GM18498 (cell line): ENCODE results near the gene NGEF.
"Not testable (repeated sequence)": the region's sequence is repeated elsewhere in the genome, so short reads cannot be mapped to it uniquely, and the experiment has no call there.

ENCODE experiments used
- ATAC-seq: cut with Tn5 transposase; IDR thresholded peaks from one replicate; pipeline ENCODE4 v1.9.1; 2021; ENCODE audit warnings: mild to moderate bottlenecking, moderate library complexity; ENCODE audit not compliant: unreplicated experiment

The NGEF gene

DNA sequence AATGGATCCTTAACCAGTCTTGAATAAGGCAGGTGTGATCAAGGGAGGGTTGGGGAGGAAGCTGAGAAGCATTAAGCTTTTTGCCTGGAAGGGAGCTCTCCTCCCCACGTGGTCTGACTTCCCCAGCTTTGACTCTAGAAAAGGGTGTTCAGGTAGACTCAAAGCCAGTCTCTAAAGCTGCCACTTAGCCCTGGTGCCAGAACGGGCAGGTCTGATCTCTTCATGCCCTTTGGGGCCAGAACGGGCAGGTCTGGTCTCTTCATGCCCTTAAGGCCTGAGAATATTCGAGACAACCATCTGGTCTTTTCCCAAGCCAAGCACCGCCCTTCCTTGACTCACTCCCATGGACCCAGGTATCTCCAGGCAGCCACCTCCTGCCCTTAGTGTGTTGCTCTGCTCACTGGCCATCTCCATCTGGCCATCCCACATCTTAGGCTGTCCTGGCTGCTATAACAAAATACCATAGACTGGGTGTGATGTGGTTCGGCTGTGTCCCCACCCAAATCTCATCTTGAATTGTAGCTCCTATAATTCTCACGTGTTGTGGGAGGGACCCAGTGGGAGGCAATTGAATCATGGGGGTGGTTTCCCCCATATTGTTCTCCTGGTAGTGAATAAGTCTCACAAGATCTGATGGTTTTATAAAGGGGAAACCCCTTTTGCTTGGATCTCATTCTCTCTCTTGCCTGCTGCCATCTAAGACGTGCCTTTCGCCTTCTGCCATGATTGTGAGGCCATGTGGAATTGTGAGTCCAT, 83.6 kb downstream of the NGEF start:
- no peak for ATAC-seq

DNA sequence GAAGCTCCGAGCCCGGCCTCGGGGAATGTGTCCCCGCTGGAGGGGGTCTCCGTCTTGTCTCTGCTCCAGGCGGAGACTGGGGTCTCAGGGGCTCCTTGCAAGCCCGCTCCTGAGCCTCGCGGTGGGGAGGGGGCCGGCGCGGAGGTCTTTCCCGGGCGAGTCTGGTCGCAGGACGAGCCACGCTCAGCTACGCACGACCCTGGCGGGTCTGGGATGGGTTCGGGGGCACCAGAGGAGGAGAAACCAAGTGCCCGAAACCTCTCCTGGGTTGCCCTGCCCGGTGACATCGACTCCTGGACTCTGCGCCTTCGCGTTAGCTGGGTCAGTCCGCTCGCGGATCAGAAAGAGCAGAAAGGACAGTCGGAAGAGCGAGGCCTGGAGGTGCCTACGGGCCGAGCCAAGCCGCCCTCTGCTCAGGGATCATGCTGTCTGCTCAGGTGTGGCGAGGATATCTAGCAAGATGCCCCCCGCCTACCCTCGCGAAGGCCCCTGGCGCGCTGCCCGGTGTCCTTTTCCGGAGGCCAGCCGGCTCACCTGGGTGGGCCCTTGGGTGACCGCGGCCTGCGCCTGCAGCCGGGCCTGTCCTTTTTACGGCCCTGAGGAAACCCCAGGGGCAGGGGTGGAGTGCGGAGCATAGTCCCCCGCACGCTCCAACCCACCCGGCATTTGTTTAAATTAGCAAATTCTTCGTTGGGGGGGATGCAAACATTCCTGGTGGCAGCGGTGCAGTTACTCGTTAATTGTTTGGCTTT, 84.3 kb downstream of the NGEF start:
- ATAC-seq, result no peak

DNA sequence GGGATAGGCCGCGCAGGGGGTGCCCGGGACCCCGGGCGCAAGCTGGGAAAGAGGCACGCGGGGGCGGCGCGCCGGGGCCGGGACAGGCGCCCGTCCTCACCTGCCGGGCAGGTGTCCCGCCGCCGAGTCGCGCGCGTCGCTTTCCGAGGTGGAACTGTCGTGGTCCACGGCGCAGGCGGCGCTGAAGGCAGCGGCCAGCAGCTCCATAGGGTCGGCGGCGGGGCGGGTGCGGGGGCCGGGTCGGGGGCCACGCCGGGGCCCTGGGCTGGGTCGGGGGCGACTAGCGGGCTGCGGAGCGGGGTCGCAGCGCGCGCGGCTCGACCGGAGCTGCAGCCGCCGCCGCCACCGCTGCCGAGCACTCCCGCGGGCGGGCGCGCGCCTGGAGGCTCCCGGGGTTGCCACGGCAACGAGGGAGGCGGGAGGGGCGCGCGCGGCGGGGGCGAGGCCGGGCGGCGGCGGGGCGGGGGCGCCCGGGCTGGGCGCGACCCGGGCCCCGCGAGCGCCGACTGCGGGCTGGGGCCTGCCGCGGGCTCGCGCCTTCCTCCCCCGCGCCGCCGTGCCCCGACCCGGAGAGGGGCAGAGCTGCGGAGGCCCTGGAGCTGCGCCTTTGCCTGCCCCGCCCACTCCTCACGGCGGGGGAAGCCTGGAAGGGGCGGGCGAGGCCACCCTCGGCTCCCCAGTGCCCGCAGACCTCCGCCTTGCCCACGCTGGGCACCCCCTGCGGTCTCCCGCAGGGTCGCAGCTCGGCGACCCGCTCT, 85.1 kb downstream of the NGEF start:
- no peak for ATAC-seq

DNA sequence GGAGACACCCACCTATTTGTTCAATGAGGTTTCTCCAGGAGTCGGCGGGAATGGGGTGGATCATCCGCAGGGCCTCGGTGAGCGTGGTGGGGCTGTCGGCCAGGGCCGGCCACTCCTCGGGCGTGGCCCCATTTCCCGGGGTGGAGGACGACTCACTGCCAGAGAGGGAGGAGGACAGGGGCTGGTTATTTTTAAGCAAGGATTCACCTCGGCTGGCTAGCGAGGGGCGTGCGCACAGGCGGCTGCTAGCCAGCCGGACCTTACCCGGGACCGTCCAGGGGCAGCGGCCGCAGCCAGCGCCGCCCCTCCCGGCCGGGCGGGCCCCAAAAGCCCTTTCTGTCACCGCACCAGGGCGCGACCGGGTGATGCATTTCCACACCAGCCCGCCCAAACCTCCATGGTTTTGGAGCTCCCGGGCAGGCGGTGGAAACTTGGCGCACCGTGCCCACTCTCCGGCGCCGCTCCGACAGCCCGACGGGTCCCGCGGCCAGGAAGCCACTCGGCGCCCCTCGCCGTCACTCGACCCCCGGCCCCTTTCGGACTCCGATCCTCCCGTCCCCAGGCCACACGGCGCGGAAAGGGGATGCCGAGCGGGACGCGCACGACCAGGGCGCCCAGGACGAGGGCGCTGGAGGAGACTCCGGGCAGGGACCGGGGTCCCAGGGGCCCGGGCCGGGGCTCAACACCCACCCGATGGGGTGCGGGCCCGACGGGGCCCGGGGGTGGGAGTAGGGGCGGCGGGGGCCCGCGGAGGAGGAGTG, 85.8 kb downstream of the NGEF start:
- no peak for ATAC-seq

DNA sequence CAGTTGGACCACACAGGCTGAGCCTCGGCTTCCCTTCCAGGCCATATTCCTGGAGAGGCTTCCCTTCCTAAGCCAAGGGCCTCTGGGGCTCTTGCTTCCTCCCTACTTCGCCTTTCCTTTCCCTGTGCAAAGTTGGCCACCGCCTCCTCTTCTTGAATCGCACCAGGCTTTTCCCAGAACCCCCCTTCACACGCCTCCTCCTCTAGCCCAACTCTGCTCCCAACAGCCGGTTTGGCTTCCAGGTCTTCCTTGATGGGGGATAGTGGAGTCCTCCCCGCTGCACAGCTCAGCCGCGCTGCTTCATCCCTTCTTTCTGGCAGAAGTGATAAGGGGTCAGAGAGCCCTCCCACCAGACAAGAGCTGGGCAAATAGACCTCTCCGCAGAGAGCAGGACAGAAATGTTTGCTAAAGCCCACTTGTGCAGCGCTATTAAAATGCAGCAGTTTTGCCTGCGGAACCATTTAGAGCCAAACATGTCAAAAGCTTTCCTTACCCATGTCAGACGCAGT, 86.6 kb downstream of the NGEF start:
- no peak for ATAC-seq

DNA sequence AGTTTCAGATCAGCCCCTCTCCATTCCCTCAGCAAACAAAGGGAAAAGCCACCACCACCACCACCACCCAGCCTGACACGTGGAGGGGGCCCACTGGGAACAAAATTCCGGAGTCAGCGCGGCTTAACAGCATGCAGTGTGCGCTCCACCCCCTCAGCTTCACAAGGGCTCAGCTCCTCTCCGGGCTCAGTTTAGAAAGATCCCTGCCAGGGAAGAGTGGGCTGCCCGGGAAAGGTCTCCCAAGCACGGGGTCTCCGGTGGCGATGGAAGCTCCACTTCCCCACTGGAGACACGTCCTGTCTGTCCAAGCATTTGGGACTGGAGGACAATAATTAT, 87.3 kb downstream of the NGEF start:
- no peak for ATAC-seq

DNA sequence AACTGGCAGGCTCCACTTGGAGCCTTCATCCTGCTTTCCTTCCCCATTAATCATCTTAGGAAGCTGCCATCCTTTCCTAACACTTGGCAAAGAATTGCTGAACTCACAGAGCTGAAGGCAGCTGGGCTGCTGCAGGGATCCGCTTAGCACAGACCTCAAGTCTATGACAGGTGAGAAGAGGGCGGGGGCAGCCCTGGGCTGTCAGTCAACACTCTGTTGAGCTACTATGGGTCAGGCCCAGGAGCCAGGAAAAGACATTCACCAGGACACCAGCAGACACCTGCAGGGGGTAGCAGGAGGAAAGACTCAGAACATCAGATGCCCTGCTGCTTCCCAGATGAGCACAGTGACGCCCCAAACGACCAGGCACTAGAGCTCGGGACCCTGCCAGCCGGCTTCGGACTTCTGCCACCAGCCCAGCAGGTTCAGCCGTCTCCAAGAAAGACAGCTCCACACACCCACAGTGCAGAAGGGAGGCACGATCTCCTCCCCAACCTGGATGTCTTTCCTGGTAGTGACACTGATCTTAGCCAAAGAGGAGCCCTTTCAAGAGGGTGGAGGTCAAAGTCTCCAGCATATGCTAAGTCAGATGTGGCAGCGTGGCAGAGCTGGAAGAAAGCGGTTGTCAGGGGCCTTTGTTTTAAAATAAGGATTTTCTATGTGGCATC, 87.8 kb downstream of the NGEF start:
- no peak for ATAC-seq

DNA sequence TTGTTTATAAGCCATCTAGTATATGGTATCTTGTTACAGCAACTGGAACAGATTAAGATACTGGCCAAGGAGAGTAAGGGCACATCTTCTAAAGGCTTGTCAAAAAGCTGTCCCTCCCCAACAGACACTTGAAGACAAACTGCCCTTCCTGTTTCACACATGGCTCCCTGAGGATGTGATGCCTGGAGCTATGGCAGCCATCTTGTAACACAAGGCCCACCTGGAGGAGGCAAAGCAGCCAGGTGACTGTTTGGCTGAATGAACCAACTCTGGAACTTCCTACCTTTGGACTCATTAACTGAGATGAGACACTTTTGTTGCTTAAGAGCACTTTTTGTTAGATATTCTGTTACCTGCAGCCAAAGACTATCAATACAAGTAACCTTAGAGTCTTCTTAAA, 88.6 kb downstream of the NGEF start:
- ATAC-seq, result no peak

DNA sequence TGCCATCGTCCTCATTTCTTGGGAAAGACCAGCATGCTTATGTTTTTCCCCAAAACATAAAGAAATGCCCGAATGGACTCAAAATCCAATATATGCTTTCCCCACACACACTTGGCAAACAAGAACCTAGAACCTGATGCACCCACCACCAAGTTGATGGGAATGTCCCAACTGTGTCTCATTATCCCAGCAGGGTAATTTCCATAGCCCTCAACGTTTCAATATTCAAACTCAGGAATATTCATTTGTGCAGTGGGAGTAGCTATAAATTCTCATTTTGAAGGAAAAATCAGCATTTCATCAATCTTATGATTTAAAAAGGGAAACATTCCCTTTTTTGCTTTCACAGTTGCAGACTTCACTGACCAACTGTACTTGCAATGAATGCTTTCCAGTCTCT, 92.3 kb downstream of the NGEF start:
- no peak for ATAC-seq

DNA sequence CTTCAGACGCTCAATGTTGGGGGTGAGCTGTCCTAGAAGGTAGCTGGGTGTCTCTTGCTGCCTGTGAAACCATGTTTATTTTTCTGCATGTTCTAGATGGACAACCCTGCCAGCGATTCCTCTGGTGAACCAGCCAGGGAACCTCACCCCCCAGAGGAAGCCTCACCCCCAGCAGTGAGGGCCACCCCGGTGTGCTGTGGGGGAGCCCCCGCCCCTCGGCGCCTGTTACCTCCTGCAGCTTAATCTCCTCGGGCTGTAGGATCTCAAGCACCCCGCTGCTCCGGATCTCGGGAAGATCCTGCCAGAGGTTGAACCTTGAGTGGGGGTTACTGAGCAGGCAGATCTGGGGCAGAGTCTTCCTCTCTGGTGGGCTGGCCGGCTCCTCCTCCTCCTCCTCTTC, 93.0 kb downstream of the NGEF start:
- no peak for ATAC-seq

DNA sequence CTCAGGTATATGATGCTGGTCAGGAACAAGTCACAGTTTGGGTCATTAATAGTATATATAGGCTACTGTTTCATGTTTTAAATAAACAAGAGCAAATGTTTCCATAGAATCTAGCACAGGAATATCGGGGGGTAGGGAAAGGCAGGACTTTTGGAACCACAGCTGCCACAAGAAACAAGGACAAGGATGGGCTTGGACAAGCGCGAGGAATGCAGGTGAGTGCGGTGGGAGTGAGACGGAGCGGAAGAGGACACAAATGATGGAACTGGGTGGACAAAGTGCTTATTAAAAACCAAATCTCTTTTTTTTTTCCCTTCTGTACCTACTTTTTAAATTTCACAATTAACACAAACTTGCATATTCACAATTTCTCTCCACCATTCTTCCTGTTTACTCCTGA, 93.9 kb downstream of the NGEF start:
- no peak for ATAC-seq

DNA sequence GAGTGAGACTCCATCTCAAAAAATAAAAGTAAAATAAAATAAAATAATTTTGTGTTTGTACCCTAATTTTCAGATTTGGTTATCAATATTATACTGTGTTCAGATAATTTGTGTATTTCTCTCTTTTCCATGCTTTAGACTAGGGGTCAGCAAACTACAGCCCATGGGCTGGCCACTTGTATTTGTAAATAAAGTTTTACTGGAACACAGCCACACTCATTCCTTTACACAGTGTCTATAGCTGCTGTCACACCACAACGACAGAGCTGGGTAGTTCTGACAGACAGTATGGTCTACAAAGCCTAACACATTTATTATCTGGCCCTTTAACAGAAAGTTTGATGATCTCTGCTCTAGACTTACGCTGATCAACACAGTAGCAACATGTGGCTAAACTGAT, 99.2 kb downstream of the NGEF start:
- no peak for ATAC-seq

DNA sequence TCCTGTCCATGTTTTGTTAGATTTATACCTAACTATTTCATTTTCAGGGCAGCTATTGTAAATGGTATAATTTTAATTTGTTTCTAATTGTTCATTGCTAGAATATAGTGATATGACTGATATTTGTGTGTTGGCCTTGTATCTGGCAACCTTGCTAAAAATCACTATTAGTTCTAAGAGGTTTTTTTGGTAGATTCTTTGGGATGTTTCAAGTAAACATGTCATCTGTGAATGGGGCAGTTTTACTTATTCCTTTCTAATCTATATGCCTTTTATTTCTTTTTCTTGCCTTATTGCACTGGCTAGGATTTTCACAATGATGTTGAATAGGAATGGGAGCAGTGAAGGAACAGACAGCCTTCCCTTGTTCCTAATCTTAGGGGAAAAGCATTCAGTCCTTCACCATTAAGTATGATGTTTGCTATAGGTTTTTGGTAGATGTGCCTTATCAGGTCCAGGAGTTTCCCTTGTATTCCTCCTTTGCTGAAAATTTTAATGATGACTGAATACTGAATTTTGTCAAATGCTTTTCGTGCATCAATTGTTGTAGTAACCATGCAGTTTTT, 101.3 kb downstream of the NGEF start:
- ATAC-seq, result no peak

DNA sequence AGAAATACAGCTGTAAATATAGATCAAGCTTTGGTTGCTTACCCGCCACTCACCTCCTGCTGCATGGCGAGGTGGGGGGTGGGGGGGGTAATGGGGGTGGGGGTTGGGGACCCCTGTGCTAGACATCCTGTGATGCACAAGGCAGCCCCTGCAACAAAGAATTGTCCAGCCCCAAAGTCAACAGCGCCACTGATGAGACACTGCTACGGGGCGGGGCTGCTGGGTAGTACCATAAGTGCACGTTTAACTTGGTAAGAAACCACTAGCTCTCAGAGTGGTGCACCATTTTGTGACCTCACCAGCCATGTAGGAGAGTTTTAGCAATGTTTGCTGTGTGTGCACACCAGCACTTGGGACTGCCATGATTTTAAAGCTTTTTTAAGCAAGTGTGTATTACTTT, 102.7 kb downstream of the NGEF start:
- no peak for ATAC-seq

DNA sequence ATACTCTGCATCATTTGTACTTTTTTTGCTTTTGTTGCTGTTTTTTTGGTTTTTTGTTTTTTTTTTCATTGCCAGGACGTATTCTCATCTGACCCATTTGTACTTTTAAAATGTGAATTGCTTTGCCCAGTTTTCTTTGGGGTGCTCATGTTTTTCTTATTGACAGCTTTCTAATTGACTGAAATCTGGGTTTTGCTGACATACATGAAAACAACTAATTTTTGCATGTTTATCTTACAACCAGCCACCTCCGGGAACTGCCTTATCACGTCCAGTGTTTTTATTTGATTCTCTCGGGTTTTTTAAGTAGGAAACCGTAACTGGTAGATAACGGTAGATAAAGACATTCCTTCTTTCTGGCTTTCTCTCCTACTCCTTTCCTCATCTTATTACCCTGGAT, 104.4 kb downstream of the NGEF start:
- no peak for ATAC-seq

DNA sequence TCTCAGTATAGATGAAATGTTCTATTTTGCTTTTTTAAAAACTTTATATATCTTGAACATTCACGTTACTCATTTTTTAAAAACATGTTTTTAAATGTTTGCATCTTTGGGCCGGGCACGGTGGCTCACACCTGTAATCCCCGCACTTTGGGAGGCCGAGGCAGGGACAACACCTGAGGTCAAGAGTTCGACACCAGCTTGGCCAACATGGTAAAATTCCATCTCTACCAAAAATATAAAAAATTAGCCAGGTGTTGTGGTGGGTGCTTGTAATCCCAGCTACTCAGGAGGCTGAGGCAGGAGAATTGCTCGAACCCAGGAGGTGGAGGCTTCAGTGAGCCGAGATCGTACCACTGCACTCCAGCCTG, 105.4 kb downstream of the NGEF start:
- ATAC-seq, result not testable (repeated sequence)

DNA sequence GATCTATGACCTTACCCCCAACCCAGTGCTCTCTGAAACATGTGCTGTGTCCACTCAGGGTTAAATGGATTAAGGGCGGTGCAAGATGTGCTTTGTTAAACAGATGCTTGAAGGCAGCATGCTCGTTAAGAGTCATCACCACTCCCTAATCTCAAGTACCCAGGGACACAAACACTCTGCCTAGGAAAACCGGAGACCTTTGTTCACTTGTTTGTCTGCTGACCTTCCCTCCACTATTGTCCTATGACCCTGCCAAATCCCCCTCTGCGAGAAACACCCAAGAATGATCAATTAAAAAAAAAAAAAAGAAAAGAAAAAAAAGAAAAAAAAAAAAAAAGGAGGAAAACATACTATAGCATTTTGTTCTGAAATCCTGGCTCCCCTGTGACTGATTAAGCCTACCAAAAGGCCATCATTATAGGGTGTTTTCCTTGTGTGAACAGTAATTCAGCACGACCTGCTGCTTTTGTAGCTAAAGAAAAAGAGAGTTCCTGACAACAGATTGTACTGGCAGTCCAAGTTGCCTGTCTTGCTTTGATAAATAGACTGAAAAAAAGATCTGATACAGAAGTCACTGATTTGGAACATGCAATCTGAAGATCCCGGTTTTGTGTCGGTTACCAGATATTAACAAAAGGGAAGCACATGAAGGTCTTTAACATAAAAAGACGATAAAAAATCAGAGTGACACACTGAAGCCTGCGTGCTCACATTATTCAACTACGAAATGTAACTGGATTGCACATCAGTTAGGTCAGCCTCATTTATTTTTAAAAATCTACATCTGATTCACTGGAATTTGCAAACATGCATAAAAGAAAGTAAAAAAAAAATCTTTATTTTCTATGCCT, 106.0 kb downstream of the NGEF start:
- ATAC-seq, result not testable (repeated sequence)

DNA sequence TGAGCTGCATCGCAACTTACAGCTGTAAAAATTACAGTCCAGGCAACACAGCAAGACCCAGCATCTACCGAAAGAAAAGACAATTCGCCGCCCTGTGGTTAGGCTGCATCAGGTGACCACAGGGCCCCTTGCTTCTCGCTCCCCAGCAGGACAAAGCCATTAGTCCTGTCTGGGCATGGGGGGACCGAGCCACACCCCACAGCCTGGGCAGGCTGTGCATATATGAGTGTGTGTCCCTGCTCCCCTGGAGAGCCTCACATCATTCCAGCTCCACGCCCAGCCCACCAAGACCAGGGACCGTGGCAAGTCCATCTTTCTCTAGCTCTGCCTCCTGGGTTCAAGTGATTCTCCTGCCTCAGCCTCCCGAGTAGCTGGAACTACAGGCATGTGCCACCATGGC, 109.1 kb downstream of the NGEF start:
- no peak for ATAC-seq
